Fibroblast of peridontal ligament (primary cell): Measurements from ENCODE around the gene LHX3.

Source experiments
- DNase-seq: peaks from one replicate; pipeline ENCODE4 v3.0.0-alpha.2; 2010; ENCODE audit errors: extremely low read depth

LHX3 gene

DNA sequence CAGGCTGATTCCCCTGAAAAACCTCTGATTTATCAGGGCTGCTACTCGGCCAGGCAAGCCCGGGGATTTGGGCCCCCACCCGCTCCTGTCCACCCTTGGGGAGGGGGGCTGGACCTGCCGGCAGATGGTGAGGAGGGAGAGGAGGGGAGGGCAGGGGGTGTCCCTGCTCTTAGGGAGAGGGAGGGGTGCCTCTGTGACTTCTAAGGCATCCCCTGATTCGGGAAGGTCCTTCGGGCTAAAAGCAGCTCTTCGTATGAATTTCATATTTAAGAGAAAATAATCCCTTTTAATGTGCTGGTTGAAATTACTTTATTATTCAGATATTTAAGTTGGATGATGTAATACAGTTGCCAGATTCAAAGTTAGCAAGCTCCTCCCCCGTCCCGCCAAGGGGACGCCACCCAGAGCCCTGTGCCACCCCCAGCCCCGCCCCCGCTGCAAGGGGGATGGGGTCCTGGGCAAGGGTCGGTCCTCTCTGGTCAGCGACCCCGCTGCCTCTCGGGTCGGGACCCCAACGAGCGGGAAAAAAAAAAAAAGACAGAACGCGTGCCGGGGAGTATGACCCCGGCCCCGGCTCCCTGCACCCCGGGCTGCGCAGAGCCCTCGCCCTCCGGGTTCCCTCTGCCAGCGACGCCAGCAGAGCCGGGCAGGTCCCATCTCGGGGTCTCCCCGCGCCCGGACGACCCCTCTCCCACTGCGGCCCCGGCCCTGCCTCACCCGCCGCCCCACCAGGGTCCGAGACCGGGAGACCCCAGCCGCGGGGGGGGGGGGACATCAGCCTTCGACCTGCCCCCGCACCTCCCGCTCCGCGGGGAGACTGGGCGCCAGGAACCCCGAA is 12.4 kb downstream of the LHX3 start:
- no peak for DNase-seq

DNA sequence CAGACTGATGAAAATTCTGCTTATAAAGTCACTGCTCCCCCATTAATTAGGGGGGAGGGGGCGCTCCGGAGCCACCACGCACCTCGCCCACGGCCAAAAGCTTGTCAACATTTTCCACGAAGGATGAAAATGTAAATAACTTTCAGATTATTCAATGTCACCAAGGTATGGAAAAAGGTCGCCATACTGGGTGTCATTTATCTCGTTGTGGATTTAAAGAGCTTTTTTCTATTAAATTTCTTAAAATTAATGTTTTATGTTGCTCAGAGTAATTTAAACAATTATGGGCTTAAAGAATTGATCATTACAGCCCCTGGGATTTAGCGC is 13.0 kb downstream of the LHX3 start:
- no peak for DNase-seq

DNA sequence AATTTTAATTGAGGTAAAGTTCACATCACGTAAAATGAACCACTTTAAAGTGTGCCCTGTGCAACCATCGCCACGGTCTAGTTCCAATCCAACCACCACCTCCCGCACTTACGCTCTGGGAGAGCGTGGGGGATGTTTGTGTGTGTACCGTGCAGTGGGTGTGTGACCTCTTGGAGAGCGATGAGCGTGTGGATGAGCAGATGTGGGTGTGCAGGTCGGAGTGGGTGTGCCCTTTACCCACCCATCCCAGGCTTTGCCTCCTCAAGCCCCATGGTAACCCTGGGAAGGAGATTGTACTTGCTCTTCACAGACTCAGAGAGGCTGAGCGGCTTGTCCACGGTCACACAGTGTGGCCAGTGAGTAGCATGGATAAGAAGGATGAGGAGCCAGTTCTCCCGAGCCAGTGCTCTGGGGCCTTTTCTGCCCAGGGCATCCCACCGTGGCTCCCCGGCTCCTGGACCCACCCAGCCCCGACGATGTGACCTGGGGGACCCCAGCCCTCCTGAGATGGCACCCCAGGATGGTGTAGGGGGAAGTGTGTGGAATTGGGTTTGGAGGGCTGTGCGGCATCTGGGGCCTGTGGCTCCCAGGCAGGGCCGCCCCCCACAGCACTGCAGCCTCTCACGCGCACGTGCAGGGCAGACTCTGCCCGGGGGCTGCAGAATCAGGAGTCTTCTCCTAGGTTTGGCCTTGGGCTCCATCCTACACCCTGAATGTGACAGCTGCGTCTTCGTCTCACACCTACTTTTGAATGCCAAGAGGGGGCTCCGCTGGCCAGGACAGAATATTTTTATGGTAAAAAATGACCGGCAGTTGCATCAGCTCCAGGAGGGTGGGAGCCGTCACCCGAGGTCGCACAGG is 13.6 kb downstream of the LHX3 start:
- DNase-seq: no peak

DNA sequence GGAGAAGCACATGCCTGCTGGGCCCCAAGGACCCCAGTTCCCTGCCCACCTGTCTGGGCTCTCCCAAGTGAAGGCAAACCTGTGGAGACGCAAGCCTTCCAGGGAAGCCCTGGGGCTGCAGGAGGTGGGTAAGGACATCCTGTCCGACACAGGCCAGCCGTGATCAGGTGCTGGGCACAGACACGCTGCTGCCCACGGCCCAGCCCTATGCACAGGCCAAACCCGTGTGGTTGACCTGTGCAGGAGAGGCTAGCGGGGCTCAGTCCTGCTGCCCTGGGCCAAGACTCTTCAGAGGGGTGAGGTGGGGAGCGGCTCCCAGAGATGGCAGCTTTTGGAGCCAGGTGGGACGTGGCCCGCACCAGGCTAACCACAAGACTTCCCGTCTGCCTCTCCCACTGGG is 14.3 kb downstream of the LHX3 start:
- DNase-seq: no peak

DNA sequence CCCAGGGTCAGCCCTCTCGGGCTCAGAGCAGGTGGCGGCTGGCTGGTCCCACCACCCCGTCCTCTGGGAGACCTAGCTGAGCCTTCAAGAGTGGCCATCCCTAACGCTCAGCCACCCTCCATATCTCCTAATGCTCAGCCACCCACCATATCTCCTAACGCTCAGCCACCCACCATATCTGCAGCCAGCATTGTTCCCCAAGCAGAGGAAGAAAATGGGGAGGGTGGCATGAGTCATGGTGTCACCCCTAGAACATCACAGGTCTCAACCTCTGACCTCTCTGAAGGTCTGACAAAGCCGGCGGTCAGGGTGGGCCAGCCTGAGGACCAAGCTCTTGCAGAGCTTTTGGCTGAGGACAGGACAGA is 14.7 kb downstream of the LHX3 start:
- no peak for DNase-seq

DNA sequence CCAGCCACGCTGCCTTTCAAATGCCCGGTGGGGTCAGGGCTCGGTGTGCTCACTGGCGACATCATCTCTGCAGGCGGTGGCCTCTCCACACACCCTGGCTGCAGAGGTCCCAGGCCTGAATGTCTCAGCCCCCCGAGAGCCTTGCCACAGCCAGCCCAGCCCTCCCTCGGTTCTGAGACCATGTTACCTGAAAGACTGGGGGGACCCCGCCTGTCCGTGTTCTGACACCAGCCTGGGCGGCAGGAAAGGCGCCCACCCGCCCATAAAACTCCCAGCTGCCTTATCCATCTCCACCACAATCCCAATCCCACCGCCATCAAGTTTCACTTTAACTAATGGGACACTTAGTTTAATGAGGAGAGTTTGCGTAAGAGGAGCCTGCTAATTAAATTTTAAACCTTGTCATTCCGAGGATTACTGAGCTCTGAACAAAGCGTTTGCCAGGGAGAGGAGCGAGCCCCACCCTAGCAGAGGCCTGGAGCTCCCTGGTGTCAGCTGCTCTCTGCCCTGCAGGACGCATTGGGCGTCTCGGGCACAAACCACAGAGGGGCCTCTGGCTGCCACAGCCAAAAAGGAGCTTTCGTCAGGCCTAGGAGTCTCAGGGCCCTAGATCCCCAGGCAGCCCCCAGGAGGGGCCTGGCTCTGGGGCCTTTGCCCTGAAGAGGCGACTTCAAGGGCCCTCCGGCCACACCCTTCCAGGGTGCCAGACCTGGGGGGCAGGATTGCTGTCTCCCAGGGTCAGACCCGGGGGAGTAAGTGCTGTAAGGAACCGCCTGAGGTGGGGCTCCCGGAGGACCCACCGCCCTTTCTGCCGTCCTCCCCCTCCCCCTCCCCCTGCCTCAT is 15.3 kb downstream of the LHX3 start:
- DNase-seq: no peak

DNA sequence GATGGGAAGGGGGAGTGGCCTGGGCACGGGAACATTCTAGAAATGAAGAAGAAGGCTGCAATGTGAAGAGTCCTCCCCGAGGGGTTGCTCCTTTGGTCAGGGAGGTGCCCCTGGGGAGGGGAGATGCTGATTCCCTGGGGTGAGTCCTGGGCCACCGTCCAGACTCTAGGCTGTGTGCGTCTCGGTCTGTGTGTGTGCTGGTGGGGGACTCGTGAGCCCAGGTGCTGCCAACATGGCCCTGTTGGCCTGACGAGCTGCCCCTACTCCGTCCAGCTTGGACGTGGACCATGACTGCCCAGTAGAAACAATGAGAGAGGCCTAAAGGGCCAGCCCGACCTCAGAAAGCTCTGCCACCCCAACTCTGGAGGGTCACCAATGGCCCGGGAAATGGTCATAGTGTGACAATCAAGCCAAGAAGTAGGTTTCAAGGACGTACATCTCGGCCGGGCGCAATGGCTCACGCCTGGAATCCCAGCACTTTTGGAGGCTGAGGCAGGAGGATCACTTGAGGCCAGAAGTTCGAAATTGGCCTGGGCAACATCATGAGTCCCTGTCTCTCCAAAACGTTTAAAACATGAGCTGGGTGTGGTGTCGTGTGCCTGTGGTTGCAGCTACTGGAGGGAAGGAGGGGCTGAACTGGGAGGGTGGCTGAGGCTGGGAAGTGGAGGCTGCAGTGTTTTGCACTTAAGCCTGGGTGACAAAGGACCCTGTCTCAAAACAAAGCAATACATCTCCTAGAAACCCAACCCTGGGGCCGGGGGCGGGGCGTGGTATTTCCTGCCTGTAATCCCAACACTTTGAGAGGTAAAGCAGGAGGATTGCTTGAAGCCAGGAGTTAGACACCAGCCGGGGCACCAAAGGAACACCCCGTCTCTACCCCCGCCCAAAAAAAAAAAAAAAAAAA is 17.0 kb downstream of the LHX3 start:
- no peak for DNase-seq

DNA sequence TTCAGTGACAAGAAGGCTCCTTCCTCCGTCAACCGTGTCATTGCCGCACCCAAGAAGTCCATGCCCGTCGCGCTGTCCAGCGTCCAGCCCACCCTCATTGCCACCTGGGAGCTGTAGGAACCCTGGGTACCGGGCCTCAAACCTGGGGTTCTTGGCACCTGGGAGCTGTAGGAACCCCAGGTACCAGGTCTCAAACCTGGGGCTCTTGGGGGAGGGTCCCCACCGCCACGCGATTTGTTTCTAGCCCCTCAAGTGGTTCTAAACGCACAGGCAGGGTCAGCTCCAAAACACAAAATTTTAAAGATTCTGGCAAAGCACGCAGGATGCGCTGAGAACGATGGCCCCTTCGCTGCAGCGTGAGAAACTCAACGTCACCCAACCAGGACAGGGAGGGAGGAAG is 17.7 kb downstream of the LHX3 start:
- no peak for DNase-seq

DNA sequence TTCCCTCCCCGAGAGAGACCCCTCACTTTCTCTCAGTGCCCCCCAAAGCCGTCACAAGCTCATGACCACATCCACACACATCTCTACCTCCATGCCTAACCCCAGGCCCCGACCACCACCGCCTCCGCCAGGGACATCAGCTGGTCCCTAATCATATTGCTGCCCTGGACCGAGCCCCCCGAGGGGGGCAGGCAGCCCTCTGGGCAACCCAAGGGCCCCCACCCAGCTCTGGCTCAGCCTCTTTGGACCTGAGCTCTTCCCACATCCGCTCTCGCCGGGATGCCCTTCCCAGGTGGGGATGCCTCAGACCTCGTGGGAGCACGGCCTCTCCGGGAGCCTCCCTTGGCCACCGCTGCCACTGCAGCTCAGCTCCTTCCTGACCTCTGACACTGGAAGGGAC is 18.5 kb downstream of the LHX3 start:
- DNase-seq: no peak

DNA sequence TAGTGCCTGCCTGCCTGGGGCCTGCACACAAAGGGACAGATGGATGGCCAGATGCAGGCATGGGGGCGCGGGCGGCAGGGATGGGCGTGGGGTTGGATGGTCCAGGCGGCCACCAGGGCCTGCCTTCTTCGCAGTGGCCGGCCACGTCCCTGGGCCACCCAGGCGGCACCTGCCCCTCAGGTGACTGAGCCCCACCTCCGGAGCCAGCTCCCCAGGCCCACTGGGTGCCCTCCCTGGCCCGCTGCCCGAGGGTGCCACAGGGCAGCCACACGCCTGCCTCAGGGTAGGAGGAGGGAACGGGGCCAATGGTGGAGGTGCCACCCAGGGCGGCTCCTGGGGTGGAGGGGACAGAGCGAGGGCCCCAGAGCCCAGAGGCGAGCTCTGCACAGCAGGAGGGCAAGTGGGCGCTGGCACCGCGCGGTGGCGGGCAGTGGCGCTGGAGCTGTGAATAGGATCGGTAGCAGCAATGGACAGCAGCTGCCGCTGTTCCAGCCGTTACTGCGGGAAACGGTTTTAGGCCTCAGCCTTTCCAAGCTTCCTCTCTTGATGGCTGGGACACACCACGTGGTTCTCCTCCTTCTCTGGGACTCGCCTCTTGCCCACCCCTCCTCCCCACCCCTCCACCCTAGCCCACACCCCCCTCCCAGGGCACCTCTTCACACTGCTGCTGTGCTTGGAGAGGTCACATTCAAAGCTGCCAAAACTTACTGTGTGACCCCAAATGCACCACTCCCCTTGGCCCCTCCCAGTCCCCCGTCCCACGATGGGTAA is 19.1 kb downstream of the LHX3 start:
- DNase-seq: no peak

DNA sequence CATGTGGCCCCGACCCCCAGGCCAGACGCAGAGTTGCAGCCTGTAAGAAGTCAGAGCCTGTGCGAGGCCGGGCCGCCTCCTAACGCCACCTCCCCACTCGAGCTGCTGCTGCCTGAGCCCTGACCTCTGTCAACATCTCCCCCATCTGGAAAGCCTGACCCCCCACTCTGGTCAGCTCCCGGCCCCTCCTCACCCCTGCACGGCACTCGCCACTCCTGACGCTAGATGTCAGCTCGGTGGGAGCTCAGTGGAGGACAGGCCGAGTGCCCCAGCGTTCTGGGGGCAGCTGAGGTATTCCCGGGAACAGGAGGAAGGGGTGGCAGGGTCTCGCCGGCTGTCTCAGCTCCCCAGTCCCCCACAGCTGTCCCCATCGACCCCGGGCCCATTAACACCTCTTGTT is 19.9 kb downstream of the LHX3 start:
- no peak for DNase-seq

DNA sequence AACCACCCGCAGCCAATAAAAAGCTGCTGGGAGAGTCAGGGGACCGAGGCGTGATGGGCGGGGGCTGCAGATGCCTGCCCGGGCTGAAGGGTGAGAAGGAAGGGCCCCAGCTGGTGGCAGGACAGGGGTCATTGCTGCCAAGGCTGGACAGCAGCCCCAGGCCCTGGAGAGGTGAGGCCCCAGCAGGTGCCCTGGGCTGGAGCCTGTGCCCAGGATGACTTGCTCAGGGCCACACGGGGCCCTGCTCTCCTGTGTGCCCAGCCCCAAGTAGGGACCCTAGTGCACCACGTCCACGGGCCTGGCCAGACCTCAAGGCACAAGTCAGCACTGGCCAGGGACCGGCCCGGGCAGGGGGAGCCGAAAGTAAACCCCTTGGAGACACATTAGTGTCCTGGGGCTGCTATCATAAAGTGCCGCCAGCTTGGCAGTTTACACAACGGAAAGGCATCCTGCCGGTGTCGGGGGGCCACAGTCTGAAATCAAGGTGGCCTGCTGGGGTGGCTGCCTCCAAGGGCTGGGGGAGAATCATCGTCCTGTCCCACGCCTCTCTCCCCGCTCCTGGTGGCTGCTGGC is 22.0 kb downstream of the LHX3 start:
- no peak for DNase-seq

DNA sequence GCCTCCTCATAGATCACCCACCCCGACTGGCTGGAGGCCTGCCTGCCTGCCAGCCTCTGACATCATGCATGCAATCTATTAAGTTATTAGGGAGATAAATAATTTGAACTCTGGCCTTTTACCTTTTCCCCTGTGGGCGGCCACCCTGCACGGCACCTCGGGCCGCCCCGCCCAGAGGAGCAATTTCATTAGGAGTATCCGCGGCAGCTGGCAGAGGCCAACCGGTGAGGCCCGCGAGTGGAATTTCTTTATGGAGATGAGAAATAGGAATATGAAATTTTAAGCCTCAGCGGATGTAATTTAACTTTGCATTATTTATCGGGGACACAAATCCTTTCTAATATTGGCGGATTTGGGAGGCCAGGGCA is 22.5 kb downstream of the LHX3 start:
- no peak for DNase-seq

DNA sequence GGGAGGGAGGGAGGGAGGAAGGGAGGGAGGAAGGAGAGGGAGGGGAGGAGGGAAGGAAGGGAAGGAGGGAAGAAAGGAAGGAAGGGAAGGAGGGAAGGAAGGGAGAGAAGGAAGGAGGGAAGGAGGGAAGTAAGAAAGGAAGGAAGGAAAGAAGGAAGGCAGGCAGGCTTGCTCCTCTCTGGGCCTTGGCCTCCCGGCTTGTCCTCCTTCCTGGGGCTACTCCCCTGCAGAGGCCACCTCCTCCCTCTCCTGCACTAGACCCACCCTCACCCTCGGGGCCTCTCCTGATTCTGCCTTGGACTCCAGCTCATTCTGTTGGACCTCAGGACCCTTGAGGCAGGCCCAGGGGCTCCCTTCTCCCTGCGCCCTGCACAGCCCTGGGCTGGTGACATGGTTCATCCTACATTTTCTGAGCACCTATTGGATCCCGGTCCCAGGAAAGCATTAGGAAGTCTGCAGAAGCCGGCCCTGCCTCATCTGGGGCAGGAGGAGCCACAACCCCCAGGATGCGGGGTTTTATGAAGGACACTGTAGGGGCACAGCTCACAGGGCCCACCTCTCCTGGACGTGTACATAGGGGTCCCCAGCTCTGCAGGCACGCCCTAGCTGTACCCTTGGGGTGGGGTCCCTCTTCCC is 23.0 kb downstream of the LHX3 start:
- DNase-seq: no peak

DNA sequence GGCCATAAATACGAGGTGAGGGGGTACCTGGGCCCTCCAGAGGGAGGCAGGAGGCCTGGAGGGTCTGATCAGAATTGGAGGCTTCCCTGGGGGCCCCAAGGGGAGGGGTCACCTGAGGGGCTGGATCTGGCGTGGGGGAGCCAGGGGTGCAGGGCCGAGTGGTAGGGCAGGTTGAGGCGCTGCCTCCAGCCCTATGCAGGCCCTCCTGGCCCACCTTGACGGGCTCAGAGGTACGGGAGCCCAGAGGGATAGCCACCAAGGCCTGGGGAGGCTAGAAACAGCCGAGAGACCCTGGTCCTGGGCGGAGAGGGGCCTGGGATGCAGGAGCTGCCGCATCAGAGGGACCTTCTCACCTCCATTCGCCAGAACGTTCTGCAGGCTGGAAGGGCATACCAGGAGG is 24.3 kb downstream of the LHX3 start:
- no peak for DNase-seq

DNA sequence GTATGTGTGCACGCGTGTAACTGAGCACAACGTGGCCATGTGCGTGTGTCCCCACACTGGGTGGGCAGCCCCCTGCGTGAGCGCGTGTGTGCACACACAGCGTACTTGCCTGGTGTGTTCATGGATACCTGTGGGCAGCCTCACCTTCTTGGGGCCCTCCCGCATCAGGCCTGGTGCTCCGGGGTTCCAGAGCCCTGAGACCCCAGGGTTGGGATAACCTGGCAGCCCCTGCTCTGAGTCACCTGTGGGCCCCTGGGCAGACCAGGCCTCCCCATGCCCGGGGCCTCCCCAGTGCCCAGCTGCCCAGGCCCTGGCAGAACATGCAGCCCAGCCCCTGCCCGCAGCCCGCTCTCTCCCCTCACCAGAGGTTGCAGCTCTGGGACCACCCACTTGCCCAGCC is 25.2 kb downstream of the LHX3 start:
- DNase-seq: no peak

DNA sequence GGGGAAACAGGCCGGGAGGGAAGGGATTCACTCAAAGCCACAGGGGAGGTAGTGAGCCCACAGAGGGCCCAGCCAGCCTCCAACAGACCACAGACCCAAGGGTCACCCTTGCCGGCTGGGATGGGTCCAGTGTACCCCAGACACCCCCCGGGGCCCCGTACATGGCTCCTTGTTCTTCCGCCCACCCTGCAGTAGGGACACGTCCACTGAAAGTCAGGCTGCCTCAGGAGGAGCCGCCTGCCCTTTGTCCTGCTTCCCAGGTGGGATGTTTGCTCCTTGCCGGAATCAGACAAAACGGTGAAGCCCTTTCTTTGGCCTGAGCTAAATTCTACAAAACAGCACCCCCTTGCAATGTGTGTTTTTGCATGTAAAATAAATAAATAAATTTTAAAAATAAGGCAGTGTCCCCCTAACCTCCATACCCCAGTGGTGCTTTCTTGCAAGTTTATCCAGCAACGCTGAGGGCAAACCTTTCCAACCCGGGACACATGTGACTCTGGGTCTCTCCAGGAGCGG is 25.8 kb downstream of the LHX3 start:
- no peak for DNase-seq

DNA sequence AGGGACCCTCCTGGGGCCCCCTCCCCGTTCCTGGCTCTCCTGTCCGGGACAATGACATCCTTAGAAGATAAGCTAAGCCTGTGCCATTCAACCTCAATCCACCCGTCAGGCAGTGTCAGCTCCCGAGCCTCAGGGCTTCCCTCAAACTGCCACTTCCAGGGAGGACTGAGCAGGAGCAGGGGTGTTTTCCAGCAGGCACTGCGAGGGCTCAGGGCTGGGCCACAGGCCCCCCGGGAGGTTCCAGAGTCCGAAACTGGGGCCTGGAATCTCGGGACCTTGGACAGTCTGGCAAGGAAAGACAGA is 26.2 kb downstream of the LHX3 start:
- no peak for DNase-seq

DNA sequence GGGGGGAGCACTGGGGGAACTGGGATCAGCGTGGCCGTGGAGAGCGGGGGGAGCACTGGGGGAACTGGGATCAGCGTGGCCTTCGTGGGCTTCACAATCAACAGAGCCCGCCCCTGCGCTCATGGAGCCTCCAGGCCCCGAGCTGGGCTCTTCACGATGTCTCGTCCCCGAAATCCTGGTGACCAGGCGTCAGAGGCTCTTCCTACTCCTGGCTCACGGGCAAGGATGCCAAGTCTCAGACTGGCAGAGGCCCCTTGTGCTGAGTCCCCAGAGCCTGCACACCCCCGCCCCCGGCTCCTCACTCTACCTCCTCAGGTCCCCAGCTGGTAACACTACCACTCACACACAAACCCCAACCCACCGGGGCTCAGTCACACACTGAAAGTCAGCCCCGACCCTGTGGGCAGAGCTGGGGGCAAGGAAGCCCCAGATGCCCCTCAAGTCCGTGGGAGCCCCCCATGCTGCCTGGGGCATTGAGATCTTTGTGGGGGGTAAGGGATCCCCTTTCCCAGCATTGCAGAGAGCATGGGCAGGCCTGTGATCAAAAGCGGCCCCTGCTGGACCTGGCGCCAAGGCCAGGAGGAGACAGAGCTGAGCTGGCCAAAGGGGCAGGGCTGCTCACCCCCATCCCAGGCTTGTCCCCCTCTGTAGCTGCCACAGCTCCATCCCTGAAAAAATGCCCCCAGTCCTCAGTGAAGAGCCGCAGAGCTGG is 26.7 kb downstream of the LHX3 start:
- DNase-seq: no peak
